ENCODE results near the gene C5orf34.
"Not testable (repeated sequence)": the region's sequence is repeated elsewhere in the genome, so short reads cannot be mapped to it uniquely, and the experiment has no call there.

DNA sequence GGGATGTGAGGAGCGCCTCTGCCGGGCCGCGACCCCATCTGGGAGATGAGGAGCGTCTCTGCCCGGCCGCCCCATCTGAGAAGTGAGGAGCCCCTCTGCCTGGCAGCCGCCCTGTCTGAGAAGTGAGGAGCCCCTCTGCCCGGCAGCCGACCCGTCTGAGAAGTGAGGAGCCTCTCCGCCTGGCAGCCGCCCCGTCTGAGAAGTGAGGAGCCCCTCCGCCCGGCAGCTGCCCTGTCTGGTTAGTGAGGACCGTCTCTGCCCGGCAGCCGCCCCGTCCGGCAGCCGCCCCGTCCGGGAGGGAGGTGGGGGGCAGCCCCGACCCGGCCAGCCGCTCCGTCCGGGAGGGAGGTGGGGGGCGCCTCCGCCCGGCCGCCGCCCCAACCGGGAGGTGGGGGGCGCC, 3.9 kb downstream of the C5orf34 start:
- TF ChIP-seq POLR2A (IDR thresholded peaks at IDR 0.05): not testable (repeated sequence)
- TF ChIP-seq, protein P1, sequence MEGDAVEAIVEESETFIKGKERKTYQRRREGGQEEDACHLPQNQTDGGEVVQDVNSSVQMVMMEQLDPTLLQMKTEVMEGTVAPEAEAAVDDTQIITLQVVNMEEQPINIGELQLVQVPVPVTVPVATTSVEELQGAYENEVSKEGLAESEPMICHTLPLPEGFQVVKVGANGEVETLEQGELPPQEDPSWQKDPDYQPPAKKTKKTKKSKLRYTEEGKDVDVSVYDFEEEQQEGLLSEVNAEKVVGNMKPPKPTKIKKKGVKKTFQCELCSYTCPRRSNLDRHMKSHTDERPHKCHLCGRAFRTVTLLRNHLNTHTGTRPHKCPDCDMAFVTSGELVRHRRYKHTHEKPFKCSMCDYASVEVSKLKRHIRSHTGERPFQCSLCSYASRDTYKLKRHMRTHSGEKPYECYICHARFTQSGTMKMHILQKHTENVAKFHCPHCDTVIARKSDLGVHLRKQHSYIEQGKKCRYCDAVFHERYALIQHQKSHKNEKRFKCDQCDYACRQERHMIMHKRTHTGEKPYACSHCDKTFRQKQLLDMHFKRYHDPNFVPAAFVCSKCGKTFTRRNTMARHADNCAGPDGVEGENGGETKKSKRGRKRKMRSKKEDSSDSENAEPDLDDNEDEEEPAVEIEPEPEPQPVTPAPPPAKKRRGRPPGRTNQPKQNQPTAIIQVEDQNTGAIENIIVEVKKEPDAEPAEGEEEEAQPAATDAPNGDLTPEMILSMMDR (IDR thresholded peaks at IDR 0.05): not testable (repeated sequence)
